Fibroblast of lung (primary cell): ENCODE data around the gene NR6A1. TPM values are rescaled to one million over a fixed set of nuclear protein-coding genes. Genes with fewer than 3 reads are reported as not detected.
A peak's percentile ranks its signal among the peaks of the same experiment; 100 is the strongest.

ENCODE experiments used
- DNase-seq, 2 donors: peaks; one replicate each; pipeline versions ENCODE4 v3.0.0 to v3.0.0-alpha.2; 2010; ENCODE audit warnings: low read depth in 2 of 2
- H2AFZ ChIP-seq: 2 replicates; pipeline ENCODE4 v1.5.1; 2012; ENCODE audit warnings: low read length, control low read depth, inconsistent platforms
- H3K27ac ChIP-seq: 2 replicates; pipeline ENCODE4 v1.5.1; 2011; ENCODE audit warnings: low read length, control low read depth; ENCODE audit not compliant: insufficient read depth
- H3K27me3 ChIP-seq: 2 replicates; pipeline ENCODE4 v1.5.1; 2011; ENCODE audit warnings: mild to moderate bottlenecking, low read length; ENCODE audit not compliant: control insufficient read depth, insufficient read depth
- H3K36me3 ChIP-seq: 2 replicates; pipeline ENCODE4 v1.5.1; 2011; ENCODE audit warnings: low read length; ENCODE audit not compliant: control insufficient read depth, insufficient read depth
- H3K4me1 ChIP-seq: 2 replicates; pipeline ENCODE4 v1.5.1; 2011; ENCODE audit warnings: low read length; ENCODE audit not compliant: control insufficient read depth, insufficient read depth; ENCODE audit errors: extremely low read depth
- H3K4me2 ChIP-seq: 2 replicates; pipeline ENCODE4 v1.5.1; 2011; ENCODE audit warnings: low read length, control low read depth; ENCODE audit not compliant: insufficient read depth; ENCODE audit errors: extremely low read depth
- H3K4me3 ChIP-seq, 4 experiments: fragments of 200-600 bp in 1 of 4; sonication (generic) in 1 of 4; replicated peaks in 1 of 4; 2 replicates each; pipeline ENCODE4 v1.5.1; 2011 to 2016; ENCODE audit warnings: low read length in 4 of 4, low read depth in 3 of 4, mild to moderate bottlenecking in 3 of 4, control low read depth in 2 of 4, inconsistent platforms in 1 of 4, mixed read lengths in 1 of 4; ENCODE audit not compliant: insufficient read depth in 1 of 4; ENCODE audit errors: control extremely low read depth in 1 of 4
- H3K79me2 ChIP-seq: 2 replicates; pipeline ENCODE4 v1.5.1; 2012; ENCODE audit warnings: mild to moderate bottlenecking, low read length, inconsistent platforms; ENCODE audit not compliant: control insufficient read depth, insufficient read depth
- H3K9ac ChIP-seq: 2 replicates; pipeline ENCODE4 v1.5.1; 2011; ENCODE audit warnings: mild to moderate bottlenecking, low read length, control low read depth; ENCODE audit not compliant: insufficient read depth
- H3K9me3 ChIP-seq: 2 replicates; pipeline ENCODE4 v1.5.1; 2012; ENCODE audit warnings: low read depth, low read length; ENCODE audit not compliant: control insufficient read depth, insufficient read depth
- H4K20me1 ChIP-seq: 2 replicates; pipeline ENCODE4 v1.5.1; 2011; ENCODE audit warnings: low read length; ENCODE audit not compliant: control insufficient read depth, insufficient read depth; ENCODE audit errors: extremely low read depth
- EZH2 ChIP-seq: IDR thresholded peaks from 2 replicates; pipeline ENCODE4 v1.5.1; 2012; ENCODE audit warnings: low read length, control low read depth, mild to moderate bottlenecking; ENCODE audit errors: missing control alignments
- polyA plus RNA-seq, 2 donors: library from polyadenylated mRNA; depleted of rRNA in 1 of 2; stranded (reverse) in 1 of 2; unstranded in 1 of 2; fragments of >200 nt; gene quantifications; 2 replicates each; pipeline ENCODE4 v1.2.1, GENCODE V29; 2011 to 2012; ENCODE audit warnings: missing spikeins in 1 of 2
- total RNA-seq: library from RNA; depleted of rRNA; stranded (reverse); fragments of >200 nt; gene quantifications from 2 replicates; pipeline ENCODE4 v1.2.1, GENCODE V29; 2014
- TF ChIP-seq, protein P1 (sequence below), 2 donors: IDR thresholded peaks in 1 of 2; conservative IDR thresholded peaks in 1 of 2; 1 replicate in 1 of 2; 2 replicates in 1 of 2; pipeline ENCODE4 v1.5.1; 2011 to 2012; ENCODE audit warnings: low read length in 2 of 2, control low read depth in 1 of 2, inconsistent platforms in 1 of 2, low read depth in 1 of 2, mild to moderate bottlenecking in 1 of 2

The NR6A1 gene
- total and polyA plus RNA-seq, 2 donors (not counting 1 experiment from before 2014, with no cell fraction given) = 0.07 to 0.50 TPM

DNA sequence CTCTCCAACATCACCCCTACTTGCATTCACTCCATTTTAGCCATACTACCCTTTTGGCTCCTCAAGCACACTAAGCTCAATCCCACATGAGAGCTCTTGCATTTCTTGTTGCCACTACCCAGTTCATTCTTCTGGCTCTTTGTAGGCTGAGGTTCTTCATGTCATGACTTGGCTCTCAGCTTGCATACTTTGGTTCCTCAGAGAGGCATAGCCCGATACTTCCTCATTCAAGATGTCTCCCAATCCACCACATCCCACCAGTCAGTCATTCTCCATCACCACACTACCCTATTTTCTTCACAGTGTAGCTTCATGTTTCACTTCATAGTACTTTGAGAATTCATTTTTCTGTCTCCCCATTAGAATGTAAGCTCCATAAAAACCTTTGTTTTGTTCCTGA lies 116.7 kb downstream of the NR6A1 start:
- Histone ChIP-seq H3K4me1 (no peaks in the 10 kb centered on the region), H3K9ac (no peak overlapping the region), H3K4me2 (no peak overlapping the region), H4K20me1 (no peaks in the 10 kb centered on the region), H3K9me3 (no peaks in the 10 kb centered on the region), H3K27me3 (no peaks in the 10 kb centered on the region), H2AFZ (no peak overlapping the region), H3K79me2 (no peaks in the 10 kb centered on the region), H3K27ac (no peak overlapping the region), H3K36me3 (no peaks in the 10 kb centered on the region), H3K4me3 (no peak overlapping the region)
- no peak for TF ChIP-seq EZH2
- TF ChIP-seq, protein P1, sequence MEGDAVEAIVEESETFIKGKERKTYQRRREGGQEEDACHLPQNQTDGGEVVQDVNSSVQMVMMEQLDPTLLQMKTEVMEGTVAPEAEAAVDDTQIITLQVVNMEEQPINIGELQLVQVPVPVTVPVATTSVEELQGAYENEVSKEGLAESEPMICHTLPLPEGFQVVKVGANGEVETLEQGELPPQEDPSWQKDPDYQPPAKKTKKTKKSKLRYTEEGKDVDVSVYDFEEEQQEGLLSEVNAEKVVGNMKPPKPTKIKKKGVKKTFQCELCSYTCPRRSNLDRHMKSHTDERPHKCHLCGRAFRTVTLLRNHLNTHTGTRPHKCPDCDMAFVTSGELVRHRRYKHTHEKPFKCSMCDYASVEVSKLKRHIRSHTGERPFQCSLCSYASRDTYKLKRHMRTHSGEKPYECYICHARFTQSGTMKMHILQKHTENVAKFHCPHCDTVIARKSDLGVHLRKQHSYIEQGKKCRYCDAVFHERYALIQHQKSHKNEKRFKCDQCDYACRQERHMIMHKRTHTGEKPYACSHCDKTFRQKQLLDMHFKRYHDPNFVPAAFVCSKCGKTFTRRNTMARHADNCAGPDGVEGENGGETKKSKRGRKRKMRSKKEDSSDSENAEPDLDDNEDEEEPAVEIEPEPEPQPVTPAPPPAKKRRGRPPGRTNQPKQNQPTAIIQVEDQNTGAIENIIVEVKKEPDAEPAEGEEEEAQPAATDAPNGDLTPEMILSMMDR (conservative IDR thresholded peaks at IDR 0.05 in 1 of 2, IDR thresholded peaks at IDR 0.05 in 1 of 2; ENCODE audit: low read depth in 1 of 2, low read length in 2 of 2) = no peak
- DNase-seq = peak in 1 of 2 donors; percentile 52

DNA sequence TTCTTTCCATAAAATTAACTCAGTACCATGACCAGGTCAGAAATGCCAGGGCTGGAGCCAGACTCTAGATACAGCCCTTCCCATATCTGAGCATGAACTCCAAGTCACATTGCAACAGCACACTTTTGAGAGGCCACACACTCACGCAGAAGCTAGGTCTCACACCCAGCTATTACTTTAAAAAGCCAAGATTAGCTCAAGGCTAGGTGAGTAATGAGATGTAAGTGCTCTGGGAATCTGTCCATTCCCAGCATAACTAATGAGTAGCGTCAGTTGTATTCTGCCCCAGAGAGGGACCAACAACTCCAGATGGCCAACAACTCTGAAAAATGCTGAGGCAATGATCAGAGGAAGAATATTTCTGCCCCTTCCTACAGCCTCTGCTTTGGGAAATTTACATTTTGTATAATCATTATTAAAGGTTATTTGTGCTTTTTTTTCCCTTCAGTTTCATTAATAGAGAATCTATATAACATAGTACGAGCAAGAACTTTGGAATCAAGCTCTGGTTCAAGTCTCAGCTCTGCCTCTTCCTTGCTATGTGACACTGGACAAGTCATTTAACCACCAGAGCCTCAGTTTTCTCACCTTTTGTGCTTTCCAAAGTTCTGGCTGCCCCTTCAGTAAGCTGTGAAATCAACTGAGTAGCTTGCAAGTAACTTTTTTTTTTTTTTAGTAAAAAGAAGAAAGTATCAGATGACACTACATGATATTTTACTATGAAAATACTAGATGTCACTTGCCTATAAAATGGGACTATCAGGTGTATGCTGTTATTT lies 118.3 kb downstream of the NR6A1 start:
- DNase-seq = peak; percentile 52 to 99
- Histone ChIP-seq H3K36me3 (no peaks in the 10 kb centered on the region), H3K4me1 (no peaks in the 10 kb centered on the region), H3K27ac (no peak overlapping the region), H4K20me1 (no peaks in the 10 kb centered on the region), H3K4me3 (no peak overlapping the region), H3K27me3 (no peaks in the 10 kb centered on the region), H3K79me2 (no peaks in the 10 kb centered on the region), H3K9me3 (no peaks in the 10 kb centered on the region), H3K4me2 (no peak overlapping the region), H2AFZ (no peak overlapping the region), H3K9ac (no peak overlapping the region)
- TF ChIP-seq, protein P1 (conservative IDR thresholded peaks at IDR 0.05 in 1 of 2, IDR thresholded peaks at IDR 0.05 in 1 of 2; ENCODE audit: low read depth in 1 of 2, low read length in 2 of 2) = no peak
- TF ChIP-seq EZH2 = no peak

DNA sequence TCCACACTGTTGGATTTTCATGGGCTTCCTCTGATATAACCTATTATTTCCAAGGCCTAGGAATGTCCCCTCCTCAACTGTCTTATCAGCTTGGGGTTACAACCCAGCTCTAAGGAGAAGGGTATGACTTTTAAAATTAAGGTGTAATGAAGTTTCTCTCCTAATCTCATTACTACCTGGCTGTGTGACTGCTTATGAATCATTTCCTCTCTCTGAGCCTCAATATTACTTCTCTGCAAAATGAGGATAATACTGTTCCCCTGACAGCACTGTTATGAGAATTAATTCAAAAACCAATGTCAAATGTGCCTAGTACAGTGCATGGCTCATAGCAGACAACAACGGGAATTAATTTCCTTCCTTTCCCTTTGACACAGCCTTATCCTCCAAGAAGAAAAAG lies 118.9 kb downstream of the NR6A1 start:
- Histone ChIP-seq H3K36me3 (no peaks in the 10 kb centered on the region), H4K20me1 (no peaks in the 10 kb centered on the region), H3K9ac (no peak overlapping the region), H3K79me2 (no peaks in the 10 kb centered on the region), H3K4me1 (no peaks in the 10 kb centered on the region), H3K4me2 (no peak overlapping the region), H3K4me3 (no peak overlapping the region), H3K9me3 (no peaks in the 10 kb centered on the region), H3K27me3 (no peaks in the 10 kb centered on the region), H3K27ac (no peak overlapping the region), H2AFZ (no peak overlapping the region)
- no peak for TF ChIP-seq EZH2
- TF ChIP-seq, protein P1 (conservative IDR thresholded peaks at IDR 0.05 in 1 of 2, IDR thresholded peaks at IDR 0.05 in 1 of 2; ENCODE audit: low read depth in 1 of 2, low read length in 2 of 2) = no peak
- DNase-seq = no peak
